SIG-M5 (cell line): ENCODE results near the gene MRGPRE.

Source experiments
- DNase-seq: peaks from one replicate; lab custom pipeline; 2025; lab: John Stamatoyannopoulos, UW

Gene MRGPRE

DNA sequence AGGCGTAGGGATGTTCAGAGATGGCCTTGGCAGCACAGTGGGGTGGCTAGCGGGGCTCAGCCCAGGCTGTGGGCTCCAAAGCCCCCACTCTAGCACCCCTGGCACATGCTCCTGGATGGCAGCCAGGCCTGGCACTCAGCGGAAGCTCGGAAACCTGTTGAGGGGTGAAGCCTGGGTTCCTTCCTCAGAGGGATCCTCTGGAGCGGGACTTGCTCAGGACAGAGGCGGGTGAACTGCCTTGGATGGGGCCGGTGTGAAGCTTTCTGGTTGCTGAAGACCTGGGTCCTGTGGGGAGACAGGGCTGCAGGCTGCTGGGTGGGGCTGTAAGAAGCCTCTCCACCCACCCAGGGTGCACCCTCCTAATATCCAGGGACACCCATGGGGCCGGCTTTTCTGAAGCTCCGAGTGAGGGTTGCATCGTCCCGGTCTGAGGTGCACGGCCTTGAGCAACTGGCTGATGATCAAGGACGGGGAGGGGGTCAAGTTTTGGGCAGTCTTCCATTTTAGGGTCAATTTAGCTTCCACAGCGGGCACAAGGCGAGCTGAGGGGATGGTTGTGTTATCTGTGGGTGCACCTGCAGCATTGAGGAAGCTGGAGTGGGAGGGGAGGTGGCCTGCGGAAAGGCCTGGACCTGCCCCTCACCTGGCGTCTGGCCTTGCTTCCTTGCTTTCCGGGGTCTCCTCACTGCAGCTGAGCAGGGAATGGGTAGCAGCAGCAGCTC, 5.2 kb downstream of the MRGPRE start:
- DNase-seq: no peak

DNA sequence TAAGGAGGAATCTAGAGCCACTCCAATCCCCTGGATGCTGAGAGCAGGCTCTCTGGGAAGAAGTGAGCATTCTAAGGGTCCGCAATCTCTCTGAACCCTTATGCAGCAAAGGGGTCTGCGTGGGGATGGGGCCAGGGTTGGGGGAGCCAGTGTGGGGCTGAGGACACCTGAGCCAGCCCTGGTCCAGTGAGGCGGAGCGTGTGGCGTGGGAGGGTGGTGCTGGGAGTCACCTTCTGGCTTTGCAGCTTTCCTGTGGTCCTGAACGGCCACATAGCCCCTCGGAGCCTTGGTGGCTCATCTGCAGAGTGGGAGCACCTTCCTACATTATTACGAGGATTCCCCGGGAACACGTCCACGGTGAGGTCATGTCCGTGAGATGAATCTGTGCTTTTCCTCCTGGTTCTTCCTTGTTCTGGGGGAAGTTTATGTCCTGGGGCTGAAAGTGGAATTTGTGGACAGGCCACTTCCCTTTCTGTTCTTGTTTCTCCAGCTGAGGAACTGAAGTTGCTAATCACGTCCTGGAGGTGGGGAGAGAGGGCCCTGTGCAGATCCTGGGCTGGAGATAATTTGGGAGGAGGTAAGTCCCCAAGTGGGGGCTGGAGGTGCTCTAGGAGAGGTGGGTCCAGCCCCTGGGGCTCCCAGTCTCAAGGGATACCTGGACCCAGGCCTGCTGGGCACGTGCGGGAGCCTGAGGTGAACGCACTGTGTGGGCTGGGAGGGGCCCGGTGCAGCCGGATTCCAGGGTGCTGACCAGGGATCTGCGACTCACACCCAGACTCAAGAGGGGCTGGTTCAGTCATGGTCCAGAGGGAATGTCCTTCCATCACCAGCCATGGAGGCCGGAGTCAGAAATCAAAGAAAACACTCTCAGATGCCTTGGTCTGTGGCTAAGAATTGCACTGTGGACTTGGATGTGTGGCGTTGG, 6.1 kb downstream of the MRGPRE start:
- DNase-seq: no peak

DNA sequence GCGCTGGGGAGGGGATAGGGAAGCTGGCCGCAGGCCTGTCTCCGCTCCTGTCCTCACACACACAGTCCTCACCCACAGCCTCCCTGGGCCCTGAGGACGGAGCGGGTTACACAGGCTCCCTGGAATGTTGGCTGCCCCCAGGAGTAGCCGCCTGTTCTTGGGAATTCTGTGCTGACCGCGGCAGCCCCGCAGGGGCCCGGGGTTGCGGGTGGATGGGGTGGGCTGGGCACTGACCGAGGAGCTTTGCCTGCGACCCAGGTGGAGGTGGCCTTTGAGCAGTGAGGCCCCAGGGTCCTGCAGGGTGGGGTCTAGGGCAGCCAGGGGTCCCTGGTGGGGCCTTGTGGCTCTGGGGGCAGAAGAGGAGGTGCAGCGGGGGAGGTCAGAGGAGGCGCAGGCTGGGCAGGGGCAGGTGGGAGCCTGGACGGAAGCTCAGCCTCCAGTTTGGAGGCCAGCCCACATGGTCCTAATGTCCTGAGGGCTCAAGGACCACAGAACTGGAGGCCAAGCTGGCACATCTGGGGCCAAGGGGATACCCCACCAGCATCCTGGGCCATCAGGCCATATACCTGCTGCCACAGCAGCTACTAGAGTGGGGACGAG, 7.0 kb downstream of the MRGPRE start:
- no peak for DNase-seq

DNA sequence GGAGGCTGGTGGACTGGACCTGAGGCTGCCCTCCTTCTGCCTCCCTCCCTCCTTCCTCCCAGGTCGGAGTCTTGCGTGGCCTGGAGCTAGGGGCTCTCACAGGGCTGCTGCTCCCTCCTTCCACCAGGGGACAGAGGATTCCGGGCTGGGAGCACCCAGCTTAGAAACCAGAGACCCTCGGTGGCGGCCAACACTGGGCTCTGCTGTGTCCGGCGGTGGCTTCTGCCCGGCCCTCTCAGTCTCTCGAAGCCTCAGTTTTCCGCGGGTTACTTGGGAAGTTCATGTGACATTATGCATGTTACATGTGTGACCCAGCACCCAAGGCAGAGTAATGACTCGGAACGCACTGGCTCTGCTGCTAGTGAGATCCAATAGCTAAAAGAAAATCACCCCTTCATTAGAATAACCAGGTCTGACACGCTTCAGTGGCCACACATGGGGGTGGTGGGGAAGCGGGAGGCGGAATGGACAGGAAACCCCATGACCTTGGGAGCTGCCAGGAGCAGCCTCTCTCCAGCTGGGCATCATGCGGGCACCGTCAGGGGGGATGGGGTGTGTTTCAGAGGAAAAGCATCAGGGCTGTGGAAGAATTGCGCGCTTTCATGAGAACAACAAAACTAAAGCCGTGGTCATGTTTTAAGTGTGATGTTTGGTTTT, 7.7 kb downstream of the MRGPRE start:
- DNase-seq: no peak

DNA sequence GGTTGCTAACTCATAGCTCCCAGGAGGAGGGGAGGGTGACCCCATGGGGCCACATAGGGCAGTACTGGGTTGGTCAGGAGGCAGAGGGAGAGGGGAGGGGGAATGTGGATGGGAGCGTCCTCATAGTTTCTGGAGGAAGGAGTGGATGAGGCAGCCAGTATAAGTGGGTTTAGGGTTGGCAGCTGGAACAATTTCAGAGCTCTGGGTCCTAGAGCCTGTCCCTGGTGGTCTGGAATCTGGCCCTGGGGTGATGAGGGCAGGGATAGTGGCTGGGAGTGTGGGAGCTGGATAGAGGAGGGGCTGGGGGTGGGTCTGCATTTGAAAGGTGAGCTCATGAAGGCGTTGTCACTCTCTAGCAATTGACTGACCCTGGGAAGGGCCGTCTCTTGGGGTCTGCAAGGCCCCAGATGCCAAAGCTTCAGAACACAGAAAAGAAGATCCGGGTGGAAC, 8.3 kb downstream of the MRGPRE start:
- no peak for DNase-seq

DNA sequence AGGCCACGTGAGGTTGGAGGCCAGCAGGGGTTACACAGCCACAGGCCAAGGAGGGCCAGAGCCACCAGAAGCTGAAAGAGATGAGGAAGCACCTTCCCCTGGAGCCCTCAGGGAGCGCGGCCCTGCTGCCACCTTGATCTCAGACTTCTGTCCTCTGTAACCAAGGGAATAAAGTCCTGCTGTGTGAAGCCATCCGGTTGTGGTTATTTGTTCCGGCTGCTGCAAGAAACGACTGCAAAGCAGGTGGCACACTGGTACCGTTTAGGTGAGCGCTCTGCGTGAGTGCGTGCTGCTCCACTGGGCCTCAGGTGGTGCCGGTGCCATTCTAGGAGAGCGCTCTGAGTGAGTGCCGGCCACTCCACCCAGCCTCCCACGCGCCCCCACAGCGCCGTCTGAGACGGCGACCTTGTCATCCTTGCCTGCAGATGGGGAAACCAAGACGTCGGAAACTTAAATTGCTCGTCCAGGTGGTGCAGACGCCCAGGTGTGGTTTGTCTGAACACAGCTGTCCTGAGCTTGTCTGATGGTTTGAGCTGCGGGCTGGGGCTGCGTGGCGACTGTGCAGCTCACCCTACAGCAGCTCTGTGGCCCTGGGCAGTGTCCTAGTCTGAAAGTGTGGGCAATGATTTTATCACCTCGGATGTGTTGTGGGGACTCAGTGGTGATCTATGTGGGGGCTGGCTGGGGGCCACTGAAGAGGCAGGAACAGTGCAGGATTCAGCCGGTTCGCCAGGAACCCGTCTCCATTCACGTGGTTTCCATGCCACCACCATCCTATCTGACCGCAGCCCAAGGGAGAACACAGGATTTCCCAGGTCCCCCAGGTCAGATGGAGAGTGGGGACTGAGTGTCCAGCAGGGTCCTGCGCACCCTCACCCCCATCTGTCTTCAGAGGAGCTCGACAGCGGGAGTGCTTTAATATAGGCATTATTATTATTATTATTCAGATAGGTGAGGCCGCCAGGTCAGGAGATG, 9.0 kb downstream of the MRGPRE start:
- no peak for DNase-seq

DNA sequence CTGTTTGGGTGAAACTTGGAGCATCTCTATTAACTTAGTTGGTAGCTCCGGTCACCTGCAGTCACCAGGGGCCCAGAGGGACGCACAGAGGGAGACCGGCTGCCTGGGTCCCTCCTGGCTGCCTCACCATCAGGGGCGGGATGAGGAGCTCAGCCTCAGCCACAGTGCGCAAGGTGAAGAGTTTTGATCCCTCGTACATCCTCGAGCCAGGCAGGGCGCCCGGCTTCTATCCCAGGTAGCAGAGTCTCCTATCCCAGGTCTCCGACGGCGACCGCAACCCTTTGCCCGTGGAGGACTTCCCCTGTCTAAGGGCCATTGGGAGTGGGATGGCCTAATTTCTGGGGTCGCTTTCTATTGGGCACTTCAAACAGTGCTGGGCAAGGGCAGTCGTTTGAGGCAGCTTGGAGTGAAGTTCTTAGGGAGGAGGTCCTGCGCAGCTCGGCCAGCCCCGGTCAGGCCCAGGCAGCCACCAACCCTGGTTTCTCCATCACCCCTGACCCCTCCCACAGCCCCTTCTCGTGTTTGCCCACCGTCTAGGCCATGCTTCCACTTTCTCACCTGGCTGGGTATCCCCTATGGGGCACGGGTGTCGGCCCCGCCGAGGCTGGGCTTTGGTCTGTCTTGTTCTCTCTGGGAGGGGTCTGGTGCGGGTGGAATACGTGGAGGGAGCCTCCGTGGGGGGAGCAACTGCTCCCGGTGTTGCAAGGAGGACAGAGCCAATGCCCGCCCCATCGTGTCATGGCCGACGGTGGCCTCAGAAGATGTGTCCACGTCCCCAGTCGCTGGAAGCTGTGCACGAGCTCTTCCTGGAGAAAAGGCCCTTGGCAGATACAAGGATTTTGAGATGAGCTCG, 10.0 kb downstream of the MRGPRE start:
- DNase-seq: no peak

DNA sequence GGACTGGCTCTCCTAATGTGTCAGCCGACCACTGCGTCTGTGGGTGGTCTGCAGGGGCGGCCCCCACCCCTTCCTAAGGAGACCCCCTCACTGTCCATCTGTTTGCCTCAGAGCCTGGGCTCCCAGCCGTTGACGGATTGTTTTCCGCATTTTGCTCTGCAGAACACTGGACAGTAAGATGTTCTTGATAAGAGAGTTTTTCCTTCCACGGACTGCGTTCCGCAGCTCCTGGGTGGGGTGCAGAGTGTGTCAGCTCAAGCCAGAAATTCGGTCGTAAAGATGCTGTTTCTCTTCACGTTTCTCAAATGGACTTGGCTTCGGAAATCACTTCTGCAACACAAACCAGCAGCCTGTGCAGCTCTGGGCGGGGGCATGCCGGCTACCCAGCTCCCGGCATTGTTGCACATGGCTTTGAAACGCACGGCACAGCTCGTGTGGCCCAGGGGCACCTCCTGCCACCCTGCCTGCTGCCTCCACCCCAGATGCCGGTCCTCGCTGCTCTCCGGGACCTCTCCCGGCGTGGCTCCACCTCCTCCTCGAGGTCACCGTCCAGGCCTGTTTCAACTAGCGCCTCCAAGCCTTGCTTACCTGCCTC, 10.7 kb downstream of the MRGPRE start:
- DNase-seq: no peak

DNA sequence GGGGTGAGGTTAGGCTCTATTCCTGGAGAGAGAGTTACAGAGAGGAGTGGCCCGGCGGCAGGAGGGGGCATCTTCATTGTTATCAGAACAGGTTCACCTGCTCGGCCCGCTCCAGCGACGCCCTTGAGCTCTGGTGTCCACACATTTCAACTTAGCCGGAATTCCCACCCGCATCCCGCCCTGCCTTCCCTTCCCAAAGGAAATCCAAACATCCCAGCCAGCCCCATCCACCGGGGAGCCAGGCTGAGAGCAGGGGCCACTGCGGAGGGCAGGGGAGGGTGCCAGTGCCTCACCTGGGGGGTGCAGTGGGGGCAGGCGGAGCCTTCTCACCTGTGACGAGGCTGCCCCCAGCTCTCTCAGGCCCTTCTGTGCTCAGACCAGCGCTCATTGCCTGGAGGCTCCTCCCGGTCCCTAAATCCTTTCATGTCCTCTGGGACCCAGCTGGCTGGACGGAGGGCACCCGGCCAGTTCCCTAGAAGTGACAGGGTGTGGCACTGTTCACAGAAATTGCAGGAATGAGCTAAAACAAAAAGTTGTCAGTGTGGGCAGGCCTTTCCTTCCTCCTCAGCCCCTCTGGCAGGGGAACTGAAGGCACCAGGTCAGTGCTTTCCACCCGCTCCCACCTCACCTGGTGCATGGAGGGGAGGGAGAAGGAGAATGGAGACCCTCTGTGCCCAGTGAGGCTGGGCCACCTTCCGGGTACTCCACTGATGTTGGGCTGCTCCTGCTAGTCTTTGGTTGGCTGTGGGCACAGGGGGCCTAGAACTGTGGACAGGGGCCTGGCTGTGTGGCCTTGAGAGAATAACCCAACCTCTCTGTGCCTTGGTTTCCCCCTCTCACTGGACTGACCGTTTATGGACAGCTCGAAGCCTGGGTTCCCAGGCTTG, 11.5 kb downstream of the MRGPRE start:
- DNase-seq: no peak

DNA sequence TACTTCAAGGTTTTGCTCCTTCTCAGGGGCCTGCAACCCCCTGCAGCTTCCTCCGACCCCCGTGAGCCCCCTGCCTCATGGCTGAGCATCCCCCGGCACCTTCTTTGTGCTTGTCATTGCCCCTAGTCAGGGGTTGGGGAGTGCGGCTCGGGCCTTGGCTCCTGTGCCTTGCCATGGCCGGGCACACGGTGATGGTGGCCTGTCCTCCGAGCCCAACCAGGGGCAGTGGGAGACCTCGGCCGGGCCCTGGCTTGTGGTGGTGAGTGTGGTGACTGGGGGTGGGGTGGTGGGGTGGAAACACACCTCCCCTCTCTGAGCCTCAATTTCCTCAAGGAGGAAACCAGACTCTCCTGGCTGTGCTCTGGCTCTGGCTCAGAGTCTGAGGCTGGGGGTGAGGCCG, 12.1 kb downstream of the MRGPRE start:
- DNase-seq: no peak

DNA sequence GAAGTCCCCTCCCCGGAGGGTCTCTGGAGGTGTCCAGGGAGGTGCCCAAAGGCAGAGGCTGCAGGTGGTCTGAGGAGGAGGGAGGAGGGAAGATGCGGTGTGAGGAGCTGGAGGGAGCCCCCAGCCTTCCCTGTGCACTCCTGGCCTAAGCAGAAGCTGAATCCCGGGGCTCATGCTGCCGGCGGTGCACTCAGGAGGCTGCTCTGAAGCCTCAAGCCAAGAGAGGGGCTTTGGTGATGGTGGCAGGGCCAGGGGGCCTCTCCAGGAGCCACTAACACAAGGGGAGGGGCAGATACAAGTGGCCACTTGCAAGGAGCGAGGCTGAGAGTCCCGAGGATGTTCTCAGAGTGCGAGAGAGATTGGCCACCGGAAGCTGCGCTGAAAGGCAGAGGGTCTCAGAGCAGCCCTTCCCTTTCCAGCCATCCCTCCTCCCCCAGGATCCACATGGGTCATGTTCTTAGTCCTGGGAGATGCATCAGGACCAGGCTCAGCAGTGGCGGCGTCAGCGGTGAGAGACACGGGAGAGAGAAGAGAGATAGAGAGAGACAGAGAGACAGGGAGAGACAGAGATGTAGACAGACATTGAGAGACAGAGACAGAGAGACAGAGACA, 12.8 kb downstream of the MRGPRE start:
- DNase-seq: no peak

DNA sequence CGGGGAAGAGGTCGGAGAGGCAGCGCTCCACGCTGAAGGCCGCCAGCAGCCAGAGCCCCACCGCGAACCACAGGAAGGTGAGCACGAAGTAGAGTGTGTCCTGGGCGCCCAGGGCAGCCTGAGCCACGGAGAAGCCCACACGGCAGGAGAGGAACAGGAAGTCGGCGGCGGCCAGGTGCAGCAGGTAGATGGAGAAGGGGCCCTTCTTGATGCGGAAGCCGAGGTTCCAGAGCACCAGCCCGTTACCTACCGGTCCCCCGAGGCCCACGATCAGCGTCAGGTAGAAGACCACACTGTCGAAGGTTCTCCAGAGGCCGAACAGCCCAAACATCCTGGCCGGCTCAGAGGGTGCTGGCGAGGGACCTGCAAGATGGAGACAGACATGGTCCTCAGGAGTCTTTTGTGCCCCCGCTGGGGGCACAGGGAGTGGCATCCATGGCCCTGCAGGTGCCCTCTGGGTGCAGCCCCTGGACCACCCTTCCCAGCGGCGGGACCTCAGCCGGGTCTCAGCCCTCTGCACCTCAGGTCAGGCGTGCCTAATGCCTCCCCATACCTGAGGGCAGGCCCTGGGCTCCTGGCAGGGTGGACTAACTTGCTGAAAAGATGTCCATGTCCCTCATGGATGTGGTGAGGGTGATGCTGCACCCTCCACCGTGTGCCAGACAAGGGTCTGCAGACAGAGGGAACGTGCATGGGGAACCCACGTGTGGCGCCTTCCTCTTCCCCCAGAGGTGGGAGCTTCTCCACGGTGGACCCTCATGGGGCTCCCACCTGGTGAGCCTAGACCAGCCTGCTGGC, 13.5 kb downstream of the MRGPRE start, which contains the start of gene MRGPRG:
MRGPRG (minus strand) TSS at position 331 of the 798 bp plus-strand sequence; CDS start at position 331, 0 bp downstream.
- no peak for DNase-seq

DNA sequence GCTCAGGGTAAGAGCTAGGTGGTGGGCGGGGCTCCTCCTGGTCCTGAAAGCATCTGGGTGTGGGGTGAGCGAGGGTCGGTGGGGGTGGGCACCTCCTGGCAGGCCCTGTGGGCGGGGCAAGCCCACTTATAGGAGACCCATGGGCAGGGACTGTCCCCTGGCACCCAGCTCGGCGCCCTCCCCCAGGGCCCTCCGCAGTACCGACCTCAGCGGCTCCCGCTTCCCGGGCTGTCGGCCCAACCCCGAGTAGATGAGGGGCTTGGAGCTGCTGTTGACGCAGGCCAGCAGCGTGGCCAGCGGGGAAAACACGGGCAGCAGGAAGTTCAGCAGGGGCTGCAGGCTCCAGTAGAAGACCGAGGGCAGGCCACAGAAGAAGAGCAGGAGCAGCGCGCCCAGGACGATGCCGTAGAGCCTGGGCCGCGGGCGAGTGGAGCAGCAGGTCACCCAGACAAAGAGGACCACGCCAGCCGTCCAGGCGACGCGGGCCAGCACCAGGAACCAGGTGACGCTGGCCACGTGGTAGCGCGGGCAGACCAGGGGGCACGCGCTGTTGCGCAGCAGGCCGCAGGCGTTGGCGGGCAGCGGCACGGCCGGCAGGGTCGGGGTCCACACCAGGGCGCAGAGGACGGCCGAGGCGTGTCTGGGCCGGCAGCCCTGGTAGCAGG, 14.3 kb downstream of the MRGPRE start:
- no peak for DNase-seq

DNA sequence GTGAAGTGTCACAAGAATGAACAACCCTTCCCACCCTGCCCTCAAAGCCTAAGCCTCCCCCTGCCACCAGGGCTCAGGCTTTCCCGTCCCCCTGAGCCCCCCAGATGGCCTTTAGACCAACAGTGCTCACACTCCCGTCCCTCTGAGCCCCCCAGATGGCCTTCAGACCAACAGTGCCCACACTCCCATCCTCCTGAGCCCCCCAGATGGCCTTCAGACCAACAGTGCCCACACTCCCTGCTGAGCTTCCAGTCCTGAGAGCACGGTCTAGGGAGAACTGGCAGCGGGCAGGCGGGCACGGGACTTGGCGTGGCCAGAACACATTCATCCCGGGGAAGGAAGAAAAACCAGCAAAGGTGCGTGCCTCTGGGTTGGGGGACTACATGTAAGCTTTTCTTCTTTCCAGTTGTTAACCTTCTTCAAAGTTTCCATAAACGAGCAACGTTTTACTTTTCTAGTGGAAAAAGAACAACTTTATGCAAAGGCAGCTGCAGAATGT, 16.1 kb downstream of the MRGPRE start:
- no peak for DNase-seq

DNA sequence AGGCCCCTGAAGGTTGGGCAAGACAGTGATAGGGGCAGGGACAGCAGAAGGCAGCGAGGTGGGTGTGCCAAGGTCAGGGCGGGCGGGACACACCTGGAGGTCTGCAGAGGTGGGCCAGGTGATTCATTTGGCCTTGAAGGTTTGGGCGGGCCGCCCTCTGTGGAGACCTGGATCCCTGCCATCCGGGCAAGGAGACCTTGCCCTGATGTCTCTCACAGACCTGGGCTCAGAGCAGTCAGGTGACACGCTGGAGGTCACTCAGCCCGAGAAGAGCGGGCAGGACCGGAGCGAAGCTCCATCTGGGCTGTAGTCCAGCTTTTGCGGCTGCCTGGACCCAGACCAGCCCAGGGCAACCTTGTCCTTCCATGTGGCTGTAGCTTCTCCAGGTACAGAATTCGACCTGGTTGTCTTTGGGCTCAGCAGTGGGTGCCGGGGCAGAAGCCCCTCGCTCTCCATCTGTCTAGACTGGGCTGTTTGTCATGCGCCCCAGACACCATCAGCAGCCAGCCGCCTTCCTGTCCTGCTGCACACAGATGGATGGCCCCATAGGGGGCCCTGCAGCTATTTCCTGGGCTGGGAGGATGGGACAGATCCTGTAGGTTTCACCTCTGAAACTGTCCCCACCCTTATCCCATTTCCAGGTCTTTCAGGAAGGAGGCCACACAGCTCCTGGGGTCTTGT, 16.7 kb downstream of the MRGPRE start:
- no peak for DNase-seq

DNA sequence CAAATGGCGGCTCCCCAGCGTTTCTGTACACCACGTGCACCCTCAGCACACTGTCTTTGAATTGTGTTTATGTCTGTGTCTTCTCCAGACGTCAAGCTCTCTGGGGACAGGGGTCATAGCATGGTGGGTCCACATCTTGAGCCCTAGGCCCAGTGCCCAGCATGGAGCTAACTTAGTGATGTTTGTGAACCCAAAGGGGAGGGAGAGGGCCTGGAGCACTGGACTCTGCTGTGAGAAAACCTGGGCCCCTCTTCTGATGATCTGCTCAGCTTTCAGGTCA, 17.9 kb downstream of the MRGPRE start:
- no peak for DNase-seq
